ENCODE data around the gene SPAG8.

DNA sequence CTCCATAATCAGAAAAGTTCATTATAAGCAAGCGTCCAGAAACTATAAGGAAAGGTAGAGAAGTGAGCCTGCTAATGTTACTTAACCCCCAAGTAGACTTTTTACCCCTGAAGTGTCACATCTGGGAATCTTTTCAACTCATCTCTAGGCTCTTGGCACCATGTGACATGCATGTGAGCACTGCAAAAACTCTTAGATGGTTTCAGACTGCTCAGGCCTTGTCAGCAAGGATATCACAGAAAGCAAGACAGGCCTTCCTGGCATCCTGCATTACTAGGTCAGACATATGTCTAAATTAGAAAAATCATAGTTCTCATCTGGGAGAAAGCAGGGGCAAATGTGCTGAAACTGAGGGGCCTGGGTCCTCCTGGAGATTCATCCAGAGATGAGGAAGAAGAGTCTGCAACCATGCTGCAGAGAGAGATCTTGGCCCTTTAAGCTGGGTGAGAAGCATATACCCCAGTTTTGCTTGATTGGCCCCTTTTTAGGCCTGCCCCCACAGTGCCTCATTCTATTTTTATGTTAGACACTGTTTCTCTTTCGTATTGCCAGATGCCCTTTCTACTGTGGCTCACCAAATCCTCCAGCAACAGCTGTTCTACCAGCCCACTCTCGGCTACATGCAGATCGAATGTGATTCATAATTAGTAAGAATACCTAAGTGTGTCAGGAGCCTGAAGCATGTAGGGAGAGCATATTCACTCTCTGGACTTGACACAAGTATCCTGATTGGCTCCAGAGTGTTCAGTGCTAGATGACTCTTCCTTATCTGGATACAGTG is 35.9 kb upstream of the SPAG8 start:
- TF ChIP-seq EZH2phosphoT487 (IDR thresholded peaks at IDR 0.05; ENCODE audit: unreplicated experiment) = no peak
- TF ChIP-seq EZH2 (IDR thresholded peaks at IDR 0.05; ENCODE audit: low read depth, unreplicated experiment) = no peak
- TF ChIP-seq CTCF (conservative IDR thresholded peaks at IDR 0.05; ENCODE audit: low read depth in 2 of 2) = no peak
- TF ChIP-seq ETS1 (IDR thresholded peaks at IDR 0.05) = no peak
- TF ChIP-seq POLR2AphosphoS5 (IDR thresholded peaks at IDR 0.05; ENCODE audit: low read depth) = no peak
- TF ChIP-seq JUNB (IDR thresholded peaks at IDR 0.05; ENCODE audit: unreplicated experiment) = no peak
- TF ChIP-seq CREB1 (CRISPR knock-in tag; IDR thresholded peaks at IDR 0.05; ENCODE audit: low read depth) = no peak

Measured in GM23338 (cell line).